ENCODE data around the gene STK32C.

DNA sequence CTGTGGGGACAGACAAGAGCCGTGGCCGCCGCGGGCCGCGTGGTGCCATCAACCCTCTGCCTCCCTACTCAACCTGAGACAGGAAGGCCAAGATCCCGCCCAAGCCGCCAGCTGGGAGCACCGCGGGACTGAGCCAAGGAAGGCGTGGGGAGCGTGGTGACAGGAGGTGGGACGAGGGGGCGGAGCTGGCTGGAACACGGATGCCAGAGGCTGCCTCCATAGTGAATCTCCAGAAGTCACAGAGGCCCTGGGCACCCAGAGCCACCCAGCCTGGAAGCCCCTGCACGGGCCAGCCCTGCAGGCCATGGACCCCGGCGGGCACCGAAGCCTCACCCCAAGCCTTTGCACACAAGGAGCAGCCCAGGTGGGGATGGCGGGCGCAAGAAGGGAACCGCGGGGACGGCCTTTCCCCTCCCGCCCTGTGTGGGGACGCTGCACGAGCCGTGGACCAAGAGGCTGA, 139.1 kb downstream of the STK32C start:
- no peak for TF ChIP-seq POLR2AphosphoS5 (IDR thresholded peaks at IDR 0.05; ENCODE audit: borderline replicate concordance, low read depth, low read length)
- no peak for TF ChIP-seq EZH2 (IDR thresholded peaks at IDR 0.05)

All from SK-N-MC (cell line).